HCEC 1CT (cell line): Measurements from ENCODE around the gene CAPN2.
A peak's percentile ranks its signal among the peaks of the same experiment; 100 is the strongest.
"Not testable (repeated sequence)": the region's sequence is repeated elsewhere in the genome, so short reads cannot be mapped to it uniquely, and the experiment has no call there.

Experiments
- DNase-seq: peaks from one replicate; pipeline ENCODE4 v3.0.0-alpha.2; 2017

The CAPN2 gene

GRCh38 chr1:223717123-223717522 is 4.8 kb downstream of the CAPN2 start:
- no peak for DNase-seq

GRCh38 chr1:223717695-223718363 is 5.5 kb downstream of the CAPN2 start:
- peak; percentile 40 for DNase-seq

- DNase-seq: no peak
These were observed 6.5 kb downstream of the CAPN2 start for GRCh38 chr1:223718850-223719249.

- peak; percentile 95 for DNase-seq
These were observed 8.7 kb downstream of the CAPN2 start for GRCh38 chr1:223720971-223721591.

GRCh38 chr1:223721658-223722607 is 9.6 kb downstream of the CAPN2 start:
- DNase-seq: no peak

GRCh38 chr1:223723351-223723904 is 11.1 kb downstream of the CAPN2 start:
- no peak for DNase-seq

GRCh38 chr1:223724376-223724775 is 12.0 kb downstream of the CAPN2 start:
- no peak for DNase-seq

- DNase-seq: no peak
These were observed 13.2 kb downstream of the CAPN2 start for GRCh38 chr1:223725578-223725977.

GRCh38 chr1:223726380-223727001 is 14.2 kb downstream of the CAPN2 start:
- peak; percentile 93 for DNase-seq

GRCh38 chr1:223727541-223727940 is 15.2 kb downstream of the CAPN2 start:
- DNase-seq: no peak

- no peak for DNase-seq
These were observed 17.6 kb downstream of the CAPN2 start for GRCh38 chr1:223729906-223730305.

- no peak for DNase-seq
These were observed 18.3 kb downstream of the CAPN2 start for GRCh38 chr1:223730479-223731132.

GRCh38 chr1:223731133-223731770 is 18.9 kb downstream of the CAPN2 start:
- peak; percentile 59 for DNase-seq

- no peak for DNase-seq
These were observed 20.9 kb downstream of the CAPN2 start for GRCh38 chr1:223732993-223733798.

GRCh38 chr1:223733898-223734852 is 21.8 kb downstream of the CAPN2 start:
- DNase-seq: no peak

- DNase-seq: not testable (repeated sequence)
These were observed 24.3 kb downstream of the CAPN2 start for GRCh38 chr1:223736638-223737037.

- DNase-seq: no peak
These were observed 25.0 kb downstream of the CAPN2 start for GRCh38 chr1:223737342-223737741.

- no peak for DNase-seq
These were observed 26.4 kb downstream of the CAPN2 start for GRCh38 chr1:223738465-223739365.
